DMS53 treated with DMSO at 0.1 percent for 48 hours (cell line): Measurements from ENCODE around the gene SHPK.

Source experiments
- DNase-seq: peaks from one replicate; lab custom pipeline; 2025; ENCODE audit not compliant: unreplicated experiment; lab: John Stamatoyannopoulos, UW

SHPK gene

GRCh38 chr17:3635474-3636153 is 436 bp downstream of the SHPK start:
- DNase-seq: no peak

GRCh38 chr17:3632287-3632686 is 3.8 kb downstream of the SHPK start:
- DNase-seq: no peak

- no peak for DNase-seq
Observed at GRCh38 chr17:3630781-3631180, 5.3 kb downstream of the SHPK start.

- DNase-seq: no peak
Observed at GRCh38 chr17:3627769-3628167, 8.3 kb downstream of the SHPK start.

- DNase-seq: no peak
Observed at GRCh38 chr17:3626831-3627768, 8.9 kb downstream of the SHPK start.

- no peak for DNase-seq
Observed at GRCh38 chr17:3622977-3623594, 13.0 kb downstream of the SHPK start.

- DNase-seq: no peak
Observed at GRCh38 chr17:3621146-3621720, 14.8 kb downstream of the SHPK start.

GRCh38 chr17:3615160-3615870 is 20.7 kb downstream of the SHPK start:
- DNase-seq: no peak

- no peak for DNase-seq
Observed at GRCh38 chr17:3613124-3613523, 22.9 kb downstream of the SHPK start.

GRCh38 chr17:3610523-3610922 is 25.5 kb downstream of the SHPK start:
- no peak for DNase-seq

GRCh38 chr17:3609689-3610088 is 26.4 kb downstream of the SHPK start:
- no peak for DNase-seq

- DNase-seq: no peak
Observed at GRCh38 chr17:3603870-3604259, 32.2 kb downstream of the SHPK start.

GRCh38 chr17:3603119-3603869 is 32.8 kb downstream of the SHPK start:
- no peak for DNase-seq

GRCh38 chr17:3602499-3602898 is 33.6 kb downstream of the SHPK start:
- no peak for DNase-seq

- DNase-seq: no peak
Observed at GRCh38 chr17:3600529-3601205, 35.4 kb downstream of the SHPK start.

- no peak for DNase-seq
Observed at GRCh38 chr17:3598078-3598477, 38.0 kb downstream of the SHPK start.

- no peak for DNase-seq
Observed at GRCh38 chr17:3596804-3597464, 39.1 kb downstream of the SHPK start.

GRCh38 chr17:3594976-3595375 is 41.1 kb downstream of the SHPK start:
- no peak for DNase-seq
